GM12874 (cell line): ENCODE measurements around the gene AMFR.

Source experiments
- TF ChIP-seq, protein P1 (sequence below): IDR thresholded peaks from 2 replicates; pipeline ENCODE4 v1.5.1; 2011; ENCODE audit warnings: low read depth, mild to moderate bottlenecking, control low read depth, low read length, moderate library complexity; ENCODE audit not compliant: insufficient read depth

The AMFR gene

GRCh38 chr16:56422896-56423441 is 2.4 kb downstream of the AMFR start:
- TF ChIP-seq, protein P1, sequence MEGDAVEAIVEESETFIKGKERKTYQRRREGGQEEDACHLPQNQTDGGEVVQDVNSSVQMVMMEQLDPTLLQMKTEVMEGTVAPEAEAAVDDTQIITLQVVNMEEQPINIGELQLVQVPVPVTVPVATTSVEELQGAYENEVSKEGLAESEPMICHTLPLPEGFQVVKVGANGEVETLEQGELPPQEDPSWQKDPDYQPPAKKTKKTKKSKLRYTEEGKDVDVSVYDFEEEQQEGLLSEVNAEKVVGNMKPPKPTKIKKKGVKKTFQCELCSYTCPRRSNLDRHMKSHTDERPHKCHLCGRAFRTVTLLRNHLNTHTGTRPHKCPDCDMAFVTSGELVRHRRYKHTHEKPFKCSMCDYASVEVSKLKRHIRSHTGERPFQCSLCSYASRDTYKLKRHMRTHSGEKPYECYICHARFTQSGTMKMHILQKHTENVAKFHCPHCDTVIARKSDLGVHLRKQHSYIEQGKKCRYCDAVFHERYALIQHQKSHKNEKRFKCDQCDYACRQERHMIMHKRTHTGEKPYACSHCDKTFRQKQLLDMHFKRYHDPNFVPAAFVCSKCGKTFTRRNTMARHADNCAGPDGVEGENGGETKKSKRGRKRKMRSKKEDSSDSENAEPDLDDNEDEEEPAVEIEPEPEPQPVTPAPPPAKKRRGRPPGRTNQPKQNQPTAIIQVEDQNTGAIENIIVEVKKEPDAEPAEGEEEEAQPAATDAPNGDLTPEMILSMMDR: no peak

GRCh38 chr16:56421976-56422669 is 3.2 kb downstream of the AMFR start:
- TF ChIP-seq, protein P1: no peak

DNA sequence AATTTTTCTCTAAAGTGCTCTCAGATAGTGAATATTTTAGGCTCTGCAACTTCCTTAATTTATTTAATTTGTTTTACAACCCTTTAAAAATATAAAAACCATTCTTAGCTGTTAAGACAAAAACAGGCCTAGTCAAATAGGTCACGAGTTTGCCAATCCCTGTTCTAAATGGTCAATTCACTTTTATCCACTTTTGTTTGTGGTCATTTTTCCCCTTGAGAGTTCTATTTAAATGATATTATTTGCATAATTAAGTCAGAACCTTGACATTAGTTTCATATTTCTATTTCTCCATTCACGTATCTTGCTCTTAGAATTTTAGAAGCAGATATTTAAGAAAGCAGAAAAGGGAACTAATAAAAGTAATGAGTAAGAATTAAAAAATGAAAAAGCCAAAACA is 4.0 kb downstream of the AMFR start:
- TF ChIP-seq, protein P1: no peak

- TF ChIP-seq, protein P1: no peak
Observed at GRCh38 chr16:56420613-56421012, 4.7 kb downstream of the AMFR start.

DNA sequence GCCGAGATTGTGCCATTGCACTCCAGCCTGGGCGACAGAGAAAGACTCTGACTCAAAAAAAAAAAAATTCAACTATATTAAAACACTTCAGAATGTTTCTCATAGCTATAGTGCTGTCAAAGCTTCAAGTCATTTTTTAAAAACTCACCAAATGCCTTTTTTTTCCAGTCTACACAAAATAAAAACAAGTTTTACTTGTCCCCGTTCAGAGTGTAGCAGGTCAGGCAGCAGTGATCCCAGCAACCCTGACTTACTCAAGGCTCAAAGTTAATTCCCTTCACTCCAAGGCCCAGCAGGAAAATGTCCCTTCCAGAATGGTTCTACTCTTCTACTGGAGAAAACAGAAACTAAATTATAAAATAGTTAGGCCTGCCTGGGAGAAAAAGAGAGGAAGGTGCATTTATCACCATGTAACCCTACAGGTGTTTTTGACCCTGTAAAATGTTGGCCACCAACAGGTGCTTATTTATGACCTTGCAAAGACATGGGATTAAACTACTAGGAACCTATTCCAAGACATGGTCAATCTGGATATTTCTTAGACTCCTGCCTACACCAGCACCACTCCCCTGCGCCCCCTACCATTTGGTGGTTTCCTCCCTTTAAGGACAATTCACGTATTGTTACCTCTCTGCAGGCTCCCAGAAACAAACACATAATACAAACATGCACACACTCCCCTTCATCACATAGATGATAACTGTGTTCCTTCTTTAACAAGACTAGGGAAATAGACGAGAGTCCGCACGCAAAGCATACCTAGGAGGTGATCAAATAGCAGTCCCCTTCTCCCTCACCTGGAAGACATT is 5.4 kb downstream of the AMFR start:
- TF ChIP-seq, protein P1: no peak

GRCh38 chr16:56417138-56417537 is 8.2 kb downstream of the AMFR start:
- TF ChIP-seq, protein P1: no peak

- TF ChIP-seq, protein P1: no peak
Observed at GRCh38 chr16:56415875-56416274, 9.5 kb downstream of the AMFR start.
